Stimulated activated CD4-positive, alpha-beta T cell treated with anti-CD3 and anti-CD28 coated beads, Interleukin-15, amount 100 ng/mL, for 1 hour (primary cell): Measurements from ENCODE around the gene FLG2.

Experiments
- DNase-seq, 2 donors: peaks; one replicate each; pipeline ENCODE4 v3.0.0-alpha.2; 2020; ENCODE audit warnings: low read depth in 1 of 2, low spot score in 1 of 2

Gene FLG2

DNA sequence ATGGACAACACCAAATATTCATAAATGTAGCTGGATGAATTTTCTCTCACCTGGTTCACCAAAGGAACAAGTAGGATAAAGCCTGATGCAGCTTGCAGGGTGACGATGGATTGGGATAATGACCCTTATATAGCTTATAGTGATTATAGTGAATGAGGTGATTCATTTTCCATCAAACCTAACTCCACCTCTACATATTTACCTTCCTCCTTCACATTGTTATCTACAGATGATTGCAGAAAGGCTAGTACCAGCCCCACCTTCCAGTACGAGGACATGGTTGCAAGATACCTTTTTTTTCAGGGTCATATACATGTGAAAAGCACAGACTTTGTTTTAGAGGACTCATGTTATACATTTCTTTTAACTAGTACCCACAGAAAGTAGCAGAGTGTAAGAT, at the start of gene FLG2:
TSS of gene FLG2 (minus strand) at position 101 of the 400 bp plus-strand sequence. CDS start 1,122 bp downstream, outside the sequence.
- no peak for DNase-seq

DNA sequence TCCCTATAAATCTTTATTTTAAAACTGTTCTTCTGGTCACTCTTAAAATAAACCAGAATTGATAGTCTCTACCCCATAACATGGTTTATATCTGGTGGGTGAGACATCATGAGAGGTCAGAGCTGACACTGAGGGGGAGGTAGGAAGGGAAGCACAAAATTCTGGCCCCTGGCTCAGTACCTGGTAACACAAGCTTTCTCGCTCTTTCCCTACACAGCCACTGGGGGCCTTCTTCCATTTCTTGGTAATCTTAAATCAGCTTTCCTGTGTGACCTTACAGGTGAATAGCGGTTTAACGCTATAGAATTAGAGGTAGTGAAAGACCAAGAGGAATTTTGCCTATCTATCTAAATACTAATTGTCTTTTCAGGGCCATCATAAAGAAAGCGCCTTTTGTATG, 48.9 kb upstream of the FLG2 start:
- no peak for DNase-seq

GRCh38 chr1:152398812-152399698, 39.2 kb upstream of the FLG2 start:
- no peak for DNase-seq

- no peak for DNase-seq
Observed at GRCh38 chr1:152397474-152397873, 37.7 kb upstream of the FLG2 start.

DNA sequence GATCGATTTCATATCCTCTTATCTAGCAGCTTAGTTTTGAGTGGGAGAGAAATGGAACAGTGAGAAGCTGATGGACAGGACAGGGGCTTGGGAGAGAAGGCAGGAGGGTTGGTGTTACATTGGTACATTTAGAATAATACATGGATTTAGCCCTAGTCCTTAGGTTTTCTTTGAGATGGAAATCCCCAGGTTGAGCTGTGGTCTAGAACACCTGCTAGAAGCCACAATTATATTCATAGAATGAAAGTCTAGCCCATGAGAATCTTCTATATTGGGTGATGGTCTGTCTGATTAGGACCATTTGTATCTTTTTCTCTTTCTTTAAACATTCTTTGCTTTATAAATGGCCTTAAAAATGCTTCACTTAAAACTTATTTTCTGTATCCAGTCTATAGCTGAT, 34.3 kb upstream of the FLG2 start:
- DNase-seq: no peak

- DNase-seq: no peak
Observed at GRCh38 chr1:152392909-152393308, 33.1 kb upstream of the FLG2 start.

DNA sequence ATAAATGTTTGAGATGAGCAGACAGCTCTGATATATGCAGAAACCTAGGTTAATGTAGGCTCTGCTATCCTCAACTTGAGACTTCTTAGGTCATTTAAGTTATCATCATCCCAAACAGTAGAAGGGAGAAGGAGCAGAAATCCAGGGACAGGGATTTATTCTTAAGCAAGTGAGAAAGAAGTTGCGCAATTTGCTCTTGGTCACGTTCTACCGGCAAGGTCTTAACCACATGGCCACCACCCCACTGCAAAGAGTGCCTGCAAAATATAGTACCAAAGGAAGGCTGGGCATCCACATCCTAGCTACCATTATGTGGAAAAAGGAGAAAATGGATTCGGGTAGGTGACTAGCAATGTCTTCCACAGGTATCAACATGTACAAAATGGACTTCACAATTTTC, 29.1 kb upstream of the FLG2 start:
- no peak for DNase-seq

- no peak for DNase-seq
Observed at GRCh38 chr1:152386940-152387339, 27.1 kb upstream of the FLG2 start.

DNA sequence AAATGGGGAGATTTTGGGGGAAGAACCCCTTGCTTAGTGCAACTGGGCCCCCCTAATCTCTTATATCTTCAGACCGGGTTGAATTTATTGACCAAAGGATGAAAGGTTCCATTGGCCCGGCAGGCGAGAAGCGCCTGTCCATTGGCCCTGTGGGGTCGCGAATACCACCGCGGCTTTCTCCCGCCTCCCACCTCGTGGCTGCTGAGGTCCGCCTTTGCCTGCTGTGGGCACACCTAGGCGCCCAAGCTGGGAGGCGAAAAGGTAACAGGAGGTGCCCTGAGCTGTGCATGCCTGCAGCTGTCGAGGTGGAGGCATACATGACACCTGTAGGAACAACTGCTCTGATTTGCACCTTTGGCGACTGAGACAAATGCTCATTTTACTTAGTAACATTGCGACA, 21.1 kb upstream of the FLG2 start:
- DNase-seq: no peak

GRCh38 chr1:152374451-152374850, 14.6 kb upstream of the FLG2 start:
- DNase-seq: no peak

DNA sequence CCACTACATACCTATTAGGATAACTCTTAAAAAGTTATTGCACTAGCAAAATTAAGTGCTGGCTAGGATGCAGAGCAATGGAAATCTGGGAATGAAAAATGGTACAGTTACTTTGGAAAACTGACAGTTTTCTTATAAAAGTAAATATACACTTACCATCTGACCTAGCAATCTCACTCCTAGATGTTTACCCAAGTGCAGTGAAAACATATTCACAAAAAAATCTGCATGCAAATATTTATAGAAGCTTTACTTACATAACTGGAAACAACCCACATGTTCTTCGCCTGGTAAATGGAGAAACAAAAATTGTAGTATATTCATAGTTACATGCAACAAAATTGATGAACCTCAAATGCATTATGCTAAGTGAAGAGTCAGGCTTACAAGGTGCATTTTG, 12.9 kb upstream of the FLG2 start:
- no peak for DNase-seq

DNA sequence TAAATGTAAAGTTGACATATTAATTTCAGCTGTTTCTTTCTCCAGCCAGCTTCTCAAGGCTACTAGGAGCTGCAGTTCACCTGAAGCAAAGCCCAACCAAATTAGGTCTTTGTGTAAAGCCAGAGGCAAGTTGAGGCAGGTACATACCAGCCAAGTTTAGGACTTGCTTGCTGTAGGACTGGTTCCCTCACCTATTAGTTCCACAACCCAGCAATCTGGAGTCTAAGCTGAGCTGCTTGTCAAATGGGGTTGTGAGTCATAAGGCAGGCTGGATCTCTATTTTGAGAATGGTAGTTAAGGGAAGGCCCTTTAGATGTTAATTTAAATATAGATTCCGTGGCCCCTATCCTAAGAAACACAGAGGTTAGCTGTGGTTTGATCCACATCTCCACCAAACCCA, 7.6 kb upstream of the FLG2 start:
- DNase-seq: no peak

DNA sequence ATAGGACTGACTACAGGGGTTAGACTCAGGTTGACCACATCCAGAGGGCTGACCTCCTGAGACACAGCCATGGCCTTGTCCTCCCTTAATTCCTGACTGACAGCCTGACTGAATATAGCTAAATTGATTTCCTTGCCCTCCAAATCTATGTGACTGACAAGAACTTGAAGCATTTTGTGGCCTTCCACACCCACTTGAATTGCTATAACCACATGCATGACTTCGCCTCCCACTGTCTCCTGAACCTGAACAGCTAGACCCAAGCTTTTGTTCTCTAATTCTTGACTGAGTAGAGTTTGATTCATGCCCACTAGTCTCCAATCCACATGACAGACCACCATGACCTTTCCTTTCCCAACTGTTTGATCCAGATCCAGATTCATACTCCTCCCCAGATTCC, 3.1 kb downstream of the FLG2 start:
- DNase-seq: no peak

- DNase-seq: no peak
Observed at GRCh38 chr1:152349611-152350010, 10.2 kb downstream of the FLG2 start.

DNA sequence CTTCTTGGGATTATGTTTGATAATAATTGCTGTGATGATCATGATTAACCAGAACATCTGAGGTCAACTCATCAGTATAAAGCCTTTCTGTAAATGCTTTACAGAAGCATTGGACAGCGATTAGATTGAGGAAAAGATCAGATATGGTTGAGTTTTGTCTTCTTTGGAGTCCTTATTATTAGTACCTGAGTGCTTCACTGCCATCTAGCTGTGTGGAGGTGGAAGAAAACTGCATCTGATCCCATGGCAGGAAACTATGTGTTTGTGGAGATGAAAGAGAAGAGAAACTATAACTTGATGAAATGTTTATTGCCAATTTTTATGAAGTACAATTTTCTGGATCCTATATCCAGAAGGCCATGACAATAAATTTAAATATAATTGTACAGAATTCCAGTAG, 11.4 kb downstream of the FLG2 start:
- DNase-seq: no peak

DNA sequence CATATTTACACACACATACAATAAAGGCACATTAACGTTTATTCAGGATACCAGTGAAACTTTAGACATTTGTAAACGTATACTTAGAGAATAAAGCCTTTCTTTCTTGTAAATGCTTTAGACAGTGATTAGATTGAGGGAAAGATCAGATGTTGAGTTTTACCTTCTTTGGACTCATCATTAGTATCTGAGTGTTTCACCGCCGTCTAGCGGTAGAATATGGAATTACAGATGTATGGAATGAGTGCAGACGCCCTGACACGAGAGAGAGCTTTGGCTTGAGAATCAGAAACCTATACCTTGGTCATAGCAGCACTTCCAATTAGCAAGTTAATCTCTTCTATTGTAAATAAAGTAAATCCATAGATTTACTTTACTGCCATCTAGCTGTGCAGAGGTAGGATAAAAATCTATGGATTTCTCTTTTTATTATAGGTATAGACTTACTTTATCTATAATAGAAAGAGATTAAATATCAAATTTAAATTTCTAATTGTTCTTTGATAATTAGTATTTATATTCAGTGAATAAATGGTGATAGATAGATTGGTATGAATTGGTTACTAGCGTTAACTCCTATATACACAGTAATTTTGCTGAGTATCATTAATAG, 12.6 kb downstream of the FLG2 start:
- DNase-seq: no peak

DNA sequence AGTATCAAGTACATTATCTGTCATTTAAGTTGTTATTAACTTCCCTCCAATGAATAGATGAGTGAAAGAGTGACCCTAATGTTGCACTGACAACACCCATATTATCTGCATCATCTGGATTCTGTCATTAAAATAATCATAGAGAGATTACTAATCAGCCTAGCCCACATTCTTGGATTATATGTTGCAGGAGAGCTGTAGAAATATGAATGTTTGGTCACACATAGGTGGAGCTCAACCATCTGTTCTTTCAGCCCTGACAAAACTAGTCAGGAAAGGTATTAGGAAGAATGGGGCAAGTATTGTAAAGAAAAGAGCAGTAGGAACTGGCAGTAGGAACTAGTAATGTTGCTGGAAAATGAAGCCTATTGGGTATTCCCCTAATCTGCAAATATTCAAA, 15.4 kb downstream of the FLG2 start:
- DNase-seq: no peak

DNA sequence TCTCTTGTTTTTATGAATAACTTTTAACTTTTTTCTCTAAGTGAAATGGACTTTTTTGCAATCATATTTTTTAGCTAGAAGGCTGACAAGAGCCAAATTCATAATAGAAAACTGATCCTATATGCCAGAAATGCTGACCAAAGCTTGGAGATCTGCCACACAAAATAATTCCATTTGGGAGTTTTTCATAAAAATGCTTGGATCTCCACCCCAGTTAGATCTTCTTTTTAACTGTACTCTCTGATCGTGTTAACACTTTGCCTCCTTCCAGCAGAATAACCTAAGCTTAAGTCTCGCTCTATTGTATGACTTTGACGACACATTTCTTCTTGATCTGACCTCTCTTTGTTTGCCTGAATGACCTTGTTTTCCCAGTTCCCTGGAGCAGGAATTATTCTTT, 16.8 kb downstream of the FLG2 start:
- DNase-seq: no peak

GRCh38 chr1:152335399-152335798, 24.4 kb downstream of the FLG2 start:
- DNase-seq: no peak

DNA sequence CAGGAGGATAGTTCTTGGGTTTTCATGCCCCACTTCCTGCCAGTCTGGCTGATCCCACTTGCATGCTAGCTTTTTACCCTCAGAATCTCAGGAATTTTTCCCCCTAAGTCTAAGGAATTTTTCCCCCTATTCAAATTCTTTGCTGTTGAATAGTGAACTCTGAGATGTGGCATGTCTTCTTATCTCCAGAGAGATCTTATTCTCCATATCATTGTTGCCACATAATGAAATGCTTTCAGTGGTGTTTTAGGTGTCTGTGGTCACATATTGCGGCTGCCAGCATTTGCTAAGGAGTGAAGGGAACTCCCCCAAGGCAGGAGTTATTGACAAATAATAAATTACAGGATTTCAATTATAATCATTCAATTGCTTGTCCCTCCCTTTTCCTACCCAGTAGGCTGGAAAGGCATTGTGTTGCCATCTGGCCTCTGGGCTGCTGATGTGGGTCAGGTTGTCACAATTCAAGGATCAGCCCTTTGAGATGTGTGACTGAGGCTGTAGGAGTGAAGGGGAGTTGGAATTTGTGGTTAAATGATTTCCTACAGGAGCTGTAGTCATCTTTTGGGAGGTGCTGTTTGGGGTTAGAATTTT, 30.9 kb downstream of the FLG2 start:
- DNase-seq: no peak

DNA sequence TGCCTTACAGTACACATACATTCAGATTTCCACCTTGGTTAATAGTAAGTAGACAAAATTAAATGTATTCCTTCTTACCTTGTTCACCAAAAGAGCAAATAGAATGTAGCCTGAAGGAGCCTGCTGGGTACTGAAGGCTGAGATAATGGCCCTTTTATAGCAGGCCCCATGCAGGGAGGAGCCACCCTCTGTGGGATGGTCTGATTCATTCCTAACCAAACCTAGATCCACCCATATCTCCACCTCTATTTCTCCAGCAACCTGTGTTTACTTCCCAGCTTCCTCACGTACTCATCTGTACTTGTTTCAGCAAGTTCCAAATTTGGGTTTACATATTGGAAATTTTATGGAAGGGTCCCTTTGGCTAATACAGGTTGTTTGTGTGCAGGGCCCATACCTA, 34.7 kb downstream of the FLG2 start, which contains the start of gene FLG:
TSS of gene FLG (minus strand) at position 129 of the 400 bp plus-strand sequence. CDS start 9,783 bp downstream, outside the sequence.
- DNase-seq: no peak

GRCh38 chr1:152313970-152314369, 45.8 kb downstream of the FLG2 start:
- DNase-seq: no peak
